Activated CD4-positive, alpha-beta T cell treated with anti-CD3 and anti-CD28 coated beads, Interleukin-2, amount 10 ng/mL, durations not matched to agents 7 days and 5 days (primary cell): Measurements from ENCODE around the gene SLC25A21. TPM values are rescaled to one million over a fixed set of nuclear protein-coding genes. Genes with fewer than 3 reads are reported as not detected.
"Not testable (repeated sequence)": the region's sequence is repeated elsewhere in the genome, so short reads cannot be mapped to it uniquely, and the experiment has no call there.

Source experiments
- CTCF ChIA-PET: fragments of 350-600 bp; sonication (Branson Sonifier 250); formaldehyde crosslinking; loops from one replicate; lab custom pipeline; 2021; ENCODE audit warnings: antibody characterized with exemption; lab: Charles Lee
- POLR2A ChIA-PET: fragments of 350-600 bp; sonication (Branson Sonifier 250); formaldehyde crosslinking; loops from one replicate; lab custom pipeline; 2021; ENCODE audit warnings: antibody characterized with exemption; lab: Charles Lee
- DNase-seq: peaks from one replicate; pipeline ENCODE4 v3.0.0-alpha.2; 2020
- H3K27ac Mint-ChIP-seq: one replicate; pipeline ENCODE4 v1.8.0; 2021; ENCODE audit warnings: mild to moderate bottlenecking, moderate library complexity, mixed read lengths
- H3K27me3 Mint-ChIP-seq: one replicate; pipeline ENCODE4 v1.8.0; 2021; ENCODE audit warnings: mixed read lengths
- H3K36me3 Mint-ChIP-seq: one replicate; pipeline ENCODE4 v1.8.0; 2021; ENCODE audit warnings: low read depth, mixed read lengths
- H3K4me1 Mint-ChIP-seq: one replicate; pipeline ENCODE4 v1.8.0; 2021; ENCODE audit warnings: mixed read lengths
- H3K4me3 Mint-ChIP-seq: one replicate; pipeline ENCODE4 v1.8.0; 2021; ENCODE audit warnings: mild to moderate bottlenecking, moderate library complexity, mixed read lengths
- H3K9me3 Mint-ChIP-seq: one replicate; pipeline ENCODE4 v1.8.0; 2021; ENCODE audit warnings: mixed read lengths
- total RNA-seq, 2 experiments: library from RNA; stranded (reverse); gene quantifications; one replicate each; pipeline ENCODE4 v1.2.3, GENCODE V29; 2021

The SLC25A21 gene
- total RNA-seq, 2 experiments from 2014 or later, result not detected

DNA sequence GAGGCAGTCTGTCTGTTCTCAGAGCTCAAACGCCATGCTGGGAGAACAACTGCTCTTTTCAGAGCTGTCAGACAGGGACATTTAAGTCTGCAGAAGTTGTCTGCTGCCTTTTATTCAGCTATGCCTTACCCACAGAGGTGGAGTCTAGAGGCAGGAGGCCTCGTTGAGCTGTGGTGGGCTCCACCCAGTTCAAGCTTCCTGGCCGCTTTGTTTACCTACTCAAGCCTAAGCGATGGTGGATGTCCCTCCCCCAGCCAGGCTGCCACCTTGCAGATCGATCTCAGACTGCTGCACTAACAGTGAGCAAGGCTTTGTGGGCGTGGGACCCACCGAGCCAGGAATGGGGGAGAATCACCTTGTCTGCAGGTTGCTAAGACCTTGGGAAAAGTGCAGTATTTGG, 473.0 kb downstream of the SLC25A21 start:
- H3K4me3 Mint-ChIP-seq, CTCF ChIA-PET, H3K9me3 Mint-ChIP-seq, H3K36me3 Mint-ChIP-seq, POLR2A ChIA-PET, H3K4me1 Mint-ChIP-seq, H3K27me3 Mint-ChIP-seq, H3K27ac Mint-ChIP-seq, DNase-seq: not testable (repeated sequence)

DNA sequence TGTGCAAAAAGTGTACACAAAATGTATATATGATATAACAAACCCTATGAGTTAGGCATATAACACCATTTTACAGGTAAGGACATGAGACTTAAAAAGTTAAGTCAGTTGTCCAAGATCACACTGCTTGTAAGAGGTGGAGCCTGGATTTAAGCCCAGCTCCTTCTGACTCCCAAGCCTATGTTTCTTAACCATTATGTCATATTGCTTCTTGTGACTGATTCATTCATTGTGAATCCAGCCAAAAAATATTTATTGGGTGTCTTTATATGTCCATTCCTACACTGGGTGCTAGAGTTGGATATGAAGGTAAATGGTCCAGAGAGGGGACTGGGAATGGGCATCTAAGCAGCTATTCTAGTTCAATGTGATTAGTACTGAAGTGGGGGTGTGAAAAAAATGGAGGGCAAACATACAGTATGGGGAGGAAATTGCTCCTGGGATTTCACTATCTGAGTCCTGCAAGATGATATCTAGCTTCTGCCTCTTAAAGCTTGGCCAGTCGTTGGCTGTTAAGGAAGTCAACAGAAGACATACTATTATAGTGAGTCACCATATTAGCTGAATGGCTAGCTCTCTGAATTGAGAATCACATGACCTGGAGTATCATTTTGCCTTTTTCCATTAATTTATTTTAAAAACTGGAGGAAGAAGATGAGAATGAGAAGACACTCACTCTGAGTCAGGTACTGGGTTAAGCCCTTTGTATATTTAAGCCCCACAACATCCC, 481.9 kb downstream of the SLC25A21 start:
- no peaks in the 10 kb centered on the region for H3K9me3 Mint-ChIP-seq
- no peak overlapping the region for H3K27ac Mint-ChIP-seq
- CTCF ChIA-PET, result interaction anchor here (1.2 kb wide), 1 partner anchor 17 kb away, joined by 3 read pairs; no protein-coding TSS in a partner anchor
- no peaks in the 10 kb centered on the region for H3K36me3 Mint-ChIP-seq
- no peaks in the 10 kb centered on the region for H3K4me1 Mint-ChIP-seq
- H3K4me3 Mint-ChIP-seq, result no peak overlapping the region
- no peak for DNase-seq
- H3K27me3 Mint-ChIP-seq, result peaks cover 3% of the 10 kb centered on the region
- POLR2A ChIA-PET, result no interaction called here

DNA sequence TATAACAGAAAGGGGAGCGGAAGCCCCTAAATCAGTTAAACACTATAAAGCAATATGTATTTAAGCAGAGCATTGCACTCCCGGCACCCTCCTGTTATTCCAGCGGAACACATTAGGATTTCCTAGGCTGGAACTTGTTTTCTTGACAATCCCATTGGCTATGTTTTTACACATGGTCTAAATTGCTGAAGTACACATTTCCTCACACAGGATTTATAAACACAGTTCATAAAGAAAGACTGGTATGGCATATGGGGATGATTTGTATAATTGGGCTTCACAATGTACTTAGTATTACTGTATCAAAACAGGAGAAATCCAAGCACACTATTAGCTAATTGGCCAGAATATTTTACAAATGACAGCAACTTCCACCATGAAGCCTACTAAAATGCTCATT, 487.5 kb downstream of the SLC25A21 start:
- POLR2A ChIA-PET, result no interaction called here
- Mint-ChIP-seq H3K36me3 (no peaks in the 10 kb centered on the region), H3K27me3 (peaks cover 7% of the 10 kb centered on the region), H3K4me3 (no peak overlapping the region), H3K4me1 (no peaks in the 10 kb centered on the region), H3K9me3 (no peaks in the 10 kb centered on the region), H3K27ac (no peak overlapping the region)
- CTCF ChIA-PET, result no interaction called here
- DNase-seq, result no peak

DNA sequence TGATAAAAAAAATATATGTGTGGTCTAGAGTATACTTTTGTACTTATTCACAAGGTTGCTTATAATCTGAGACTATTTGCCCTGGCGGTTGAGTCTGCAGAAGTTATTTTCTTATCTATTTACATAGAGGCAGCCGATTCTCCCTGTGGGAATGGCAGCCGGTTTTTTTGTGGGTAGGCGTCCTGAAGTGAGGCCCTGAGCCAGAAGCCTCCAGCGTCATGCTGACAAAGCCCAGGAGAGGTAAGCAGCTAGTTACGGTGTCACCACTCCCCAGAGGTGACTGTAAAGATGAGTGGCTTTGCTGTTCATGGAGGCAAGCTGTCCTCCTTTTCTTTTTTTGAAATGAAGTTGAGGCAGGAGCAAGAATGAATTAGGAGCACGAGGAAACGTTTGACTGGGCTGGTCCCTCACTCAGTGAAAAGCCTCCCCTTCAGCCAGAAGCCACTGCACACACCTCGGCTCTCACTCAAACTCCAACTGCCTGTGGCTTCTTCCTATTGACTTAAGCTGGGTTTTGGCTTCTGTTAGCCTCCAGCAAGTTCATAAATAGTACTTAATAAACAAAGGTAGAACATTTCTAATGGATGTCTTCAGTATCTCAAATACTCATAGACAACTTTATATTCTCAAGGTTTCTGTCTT, 489.2 kb downstream of the SLC25A21 start:
- ChIA-PET CTCF (no interaction called here), POLR2A (no interaction called here)
- Mint-ChIP-seq H3K9me3 (no peaks in the 10 kb centered on the region), H3K4me3 (no peak overlapping the region), H3K36me3 (no peaks in the 10 kb centered on the region), H3K4me1 (no peaks in the 10 kb centered on the region), H3K27me3 (peaks cover 7% of the 10 kb centered on the region), H3K27ac (no peak overlapping the region)
- DNase-seq, result no peak

DNA sequence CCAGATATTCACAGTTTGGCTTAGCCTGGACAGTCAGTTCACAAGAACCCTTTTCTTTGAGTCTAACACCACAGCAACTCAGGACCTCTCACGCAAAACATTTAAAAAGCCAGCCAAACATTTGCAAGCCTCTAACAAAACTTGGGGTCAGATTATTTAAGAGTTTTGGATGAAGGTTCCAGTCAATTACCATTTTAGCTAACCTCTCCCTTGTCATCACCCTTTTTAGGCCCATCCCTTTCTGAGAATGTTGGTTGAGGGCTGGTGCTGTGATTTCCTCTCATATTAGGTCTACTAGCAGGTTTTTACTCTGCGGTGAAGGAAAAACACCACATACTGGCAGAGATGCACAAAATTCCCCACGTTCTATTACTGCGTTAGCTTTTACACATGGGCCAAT, 490.1 kb downstream of the SLC25A21 start:
- Mint-ChIP-seq H3K27me3 (peaks cover 8% of the 10 kb centered on the region), H3K9me3 (no peaks in the 10 kb centered on the region), H3K36me3 (no peaks in the 10 kb centered on the region), H3K4me3 (no peak overlapping the region), H3K27ac (no peak overlapping the region), H3K4me1 (no peaks in the 10 kb centered on the region)
- DNase-seq, result no peak
- POLR2A ChIA-PET, result no interaction called here
- CTCF ChIA-PET, result no interaction called here

DNA sequence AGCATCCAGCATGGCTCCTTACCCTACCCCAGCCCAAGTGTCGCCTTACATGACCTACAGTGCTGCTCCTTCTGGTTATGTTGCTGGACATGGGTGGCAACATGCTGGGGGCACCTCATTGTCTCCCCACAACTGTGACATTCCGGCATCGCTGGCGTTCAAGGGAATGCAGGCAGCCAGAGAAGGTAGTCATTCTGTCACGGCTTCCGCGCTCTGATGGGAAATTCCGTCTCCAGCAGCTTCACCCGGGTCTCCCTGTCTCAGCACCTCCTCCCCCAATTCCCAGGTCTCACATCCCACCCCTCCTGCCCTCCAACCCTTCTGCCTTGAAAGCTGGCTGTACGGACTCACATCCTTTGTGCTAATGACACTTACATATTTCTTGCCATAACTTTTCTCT, 496.2 kb downstream of the SLC25A21 start:
- Mint-ChIP-seq H3K4me1 (no peaks in the 10 kb centered on the region), H3K27ac (no peak overlapping the region), H3K36me3 (no peaks in the 10 kb centered on the region), H3K27me3 (peaks cover 11% of the 10 kb centered on the region), H3K9me3 (no peaks in the 10 kb centered on the region), H3K4me3 (no peak overlapping the region)
- DNase-seq, result no peak
- CTCF ChIA-PET, result no interaction called here
- POLR2A ChIA-PET, result no interaction called here

DNA sequence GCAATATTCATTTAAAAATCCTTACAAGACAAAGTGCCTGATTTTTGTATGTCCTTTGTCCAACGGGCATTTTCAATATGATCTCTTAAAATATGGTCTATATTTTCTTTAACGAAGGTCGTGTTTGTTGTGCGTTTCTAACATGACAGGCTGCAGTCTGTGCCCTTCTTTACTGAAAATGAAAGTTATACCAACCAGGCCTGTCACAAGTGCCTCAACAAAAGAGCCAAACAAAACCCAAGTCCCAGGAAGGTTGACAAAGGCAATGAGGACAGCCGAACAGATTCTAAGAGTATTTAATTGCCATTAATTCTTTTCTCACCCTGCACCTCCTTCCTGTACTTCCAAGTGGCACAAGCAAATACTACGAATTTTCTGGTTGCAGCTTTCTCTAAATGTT, 496.8 kb downstream of the SLC25A21 start:
- no peak overlapping the region for H3K27ac Mint-ChIP-seq
- no peaks in the 10 kb centered on the region for H3K9me3 Mint-ChIP-seq
- ChIA-PET CTCF (no interaction called here), POLR2A (no interaction called here)
- H3K4me1 Mint-ChIP-seq, result no peaks in the 10 kb centered on the region
- no peak for DNase-seq
- H3K36me3 Mint-ChIP-seq, result no peaks in the 10 kb centered on the region
- no peak overlapping the region for H3K4me3 Mint-ChIP-seq
- H3K27me3 Mint-ChIP-seq, result peaks cover 12% of the 10 kb centered on the region

DNA sequence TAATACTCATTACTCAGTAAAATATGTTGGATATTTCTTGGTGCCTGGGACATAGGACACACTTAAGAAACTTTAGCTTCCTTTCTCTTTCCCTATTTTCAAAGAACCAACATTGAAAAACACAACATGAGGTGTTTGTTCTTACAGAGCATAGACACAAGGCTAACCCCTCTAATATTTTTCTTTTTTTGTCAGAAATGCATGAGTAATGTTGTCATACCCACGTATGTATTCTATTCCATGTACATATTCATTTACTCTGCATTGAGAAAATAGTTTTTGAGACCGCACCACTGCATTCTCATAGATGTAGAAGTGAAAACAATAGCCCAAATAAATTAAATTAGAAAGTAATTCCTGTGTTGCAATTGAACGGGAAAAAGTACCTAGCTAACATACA, 497.7 kb downstream of the SLC25A21 start:
- no peaks in the 10 kb centered on the region for H3K36me3 Mint-ChIP-seq
- DNase-seq, result no peak
- ChIA-PET CTCF (no interaction called here), POLR2A (no interaction called here)
- H3K4me3 Mint-ChIP-seq, result no peak overlapping the region
- H3K4me1 Mint-ChIP-seq, result no peaks in the 10 kb centered on the region
- H3K9me3 Mint-ChIP-seq, result no peaks in the 10 kb centered on the region
- no peak overlapping the region for H3K27ac Mint-ChIP-seq
- H3K27me3 Mint-ChIP-seq, result peaks cover 12% of the 10 kb centered on the region

DNA sequence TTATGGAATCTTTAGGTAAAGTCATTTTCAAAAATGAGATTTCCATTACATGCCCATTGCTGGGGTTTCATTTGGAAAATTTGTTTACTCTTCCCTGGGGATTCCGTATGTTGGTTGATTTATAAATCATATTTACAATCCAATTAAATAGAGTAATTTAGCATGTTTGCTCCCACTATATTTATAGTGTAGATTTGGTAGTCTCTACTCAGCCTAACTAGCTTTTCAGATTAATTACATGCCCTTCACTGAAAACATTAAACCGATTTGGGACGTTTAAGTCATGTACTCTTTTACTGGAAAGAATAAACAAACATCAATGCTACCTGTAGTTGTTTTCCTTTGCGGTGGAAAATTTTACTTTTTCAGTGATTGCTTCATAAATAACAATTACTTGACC, 500.3 kb downstream of the SLC25A21 start:
- H3K4me1 Mint-ChIP-seq, result no peaks in the 10 kb centered on the region
- ChIA-PET CTCF (no interaction called here), POLR2A (no interaction called here)
- H3K9me3 Mint-ChIP-seq, result no peaks in the 10 kb centered on the region
- H3K27ac Mint-ChIP-seq, result no peak overlapping the region
- peaks cover 19% of the 10 kb centered on the region for H3K27me3 Mint-ChIP-seq
- DNase-seq, result no peak
- no peak overlapping the region for H3K4me3 Mint-ChIP-seq
- H3K36me3 Mint-ChIP-seq, result no peaks in the 10 kb centered on the region

DNA sequence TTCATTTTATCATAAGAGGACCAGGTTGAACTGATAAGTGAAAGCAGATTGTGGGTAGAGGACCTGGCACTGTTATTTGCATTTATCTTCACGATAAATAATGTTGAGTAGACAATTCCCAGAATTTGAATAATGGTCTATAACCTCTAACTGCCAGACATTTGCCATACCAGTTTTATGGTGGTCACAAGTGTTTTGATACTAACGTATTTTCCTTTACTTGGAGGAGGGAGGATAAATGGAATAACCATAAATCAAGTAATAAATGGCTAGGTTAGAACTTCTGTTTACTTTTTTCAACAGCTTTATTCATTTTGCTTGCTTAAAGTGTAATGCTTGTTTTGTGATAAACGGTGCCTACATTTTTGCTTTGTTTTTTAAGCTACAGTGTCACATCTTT, 501.3 kb downstream of the SLC25A21 start:
- H3K9me3 Mint-ChIP-seq, result no peaks in the 10 kb centered on the region
- H3K4me3 Mint-ChIP-seq, result no peak overlapping the region
- peaks cover 20% of the 10 kb centered on the region for H3K27me3 Mint-ChIP-seq
- no peaks in the 10 kb centered on the region for H3K4me1 Mint-ChIP-seq
- ChIA-PET POLR2A (no interaction called here), CTCF (no interaction called here)
- H3K36me3 Mint-ChIP-seq, result no peaks in the 10 kb centered on the region
- H3K27ac Mint-ChIP-seq, result no peak overlapping the region
- no peak for DNase-seq

DNA sequence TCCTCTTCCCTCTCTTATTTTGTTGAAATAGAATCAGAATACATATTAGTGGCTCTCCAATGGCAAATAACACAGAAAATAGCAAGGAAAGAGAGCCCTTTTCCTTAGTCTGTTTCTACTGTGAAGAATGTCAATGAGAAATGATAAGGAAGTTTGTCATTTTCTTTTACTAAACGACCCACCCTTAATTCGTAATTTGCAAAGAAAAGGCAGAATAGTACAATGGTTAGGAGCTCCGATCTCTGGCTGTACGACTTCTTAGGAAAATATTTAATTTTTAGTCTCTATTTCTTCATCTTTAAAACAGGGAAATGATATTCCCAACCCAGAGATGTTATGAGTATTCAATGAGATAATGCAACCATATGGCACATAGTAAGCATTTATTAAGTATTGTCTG, 504.7 kb downstream of the SLC25A21 start:
- CTCF ChIA-PET, result interaction anchor here (1.2 kb wide), 1 partner anchor 188 kb away, joined by 3 read pairs; no protein-coding TSS in a partner anchor
- no peaks in the 10 kb centered on the region for H3K9me3 Mint-ChIP-seq
- no peak overlapping the region for H3K27ac Mint-ChIP-seq

DNA sequence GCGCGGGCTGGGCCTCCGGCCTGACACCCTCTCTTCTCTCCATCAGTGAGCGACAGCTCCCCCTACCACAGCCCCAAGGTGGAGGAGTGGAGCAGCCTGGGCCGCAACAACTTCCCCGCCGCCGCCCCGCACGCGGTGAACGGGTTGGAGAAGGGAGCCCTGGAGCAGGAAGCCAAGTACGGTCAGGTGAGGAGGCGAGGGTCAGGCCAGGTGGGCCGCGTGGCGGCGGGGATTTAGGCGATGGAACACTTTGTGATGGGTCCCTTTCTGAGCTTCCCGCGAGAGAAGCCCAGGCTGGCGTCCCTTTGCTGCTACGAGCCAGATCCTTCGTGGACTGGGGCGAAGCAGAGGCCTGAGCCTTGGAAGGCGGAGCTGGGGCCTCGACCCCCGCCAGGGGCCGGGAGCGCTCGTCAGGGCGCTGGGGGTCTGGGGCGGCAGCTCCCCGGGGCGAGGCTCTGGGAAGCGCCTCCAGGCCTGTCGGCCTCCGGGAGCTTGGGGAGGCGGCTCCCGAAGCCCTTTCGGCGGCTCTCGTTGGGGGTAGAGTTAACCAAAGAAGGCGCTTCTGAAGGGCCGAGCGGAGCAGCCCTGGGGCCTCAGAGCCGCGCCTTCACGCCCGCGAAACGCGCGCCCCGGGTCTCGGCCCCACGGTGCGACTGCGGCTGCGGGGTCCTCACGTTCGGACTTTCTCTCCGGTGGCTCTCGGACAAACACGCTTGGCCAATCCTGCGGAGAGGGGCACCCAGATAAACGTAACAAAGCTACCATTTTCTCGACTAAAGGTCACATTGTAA, 505.8 kb downstream of the SLC25A21 start:
- POLR2A ChIA-PET, result no interaction called here
- peaks cover 11% of the 10 kb centered on the region for H3K4me1 Mint-ChIP-seq
- H3K36me3 Mint-ChIP-seq, result peaks cover 5% of the 10 kb centered on the region
- H3K9me3 Mint-ChIP-seq, result no peaks in the 10 kb centered on the region
- peak overlapping the region; percentile 5 for H3K27ac Mint-ChIP-seq
- H3K4me3 Mint-ChIP-seq, result no peak overlapping the region
- no peak for DNase-seq
- CTCF ChIA-PET, result interaction anchor here (1.0 to 1.2 kb wide), 2 partner anchors 17 to 187 kb away, joined by 3 read pairs; no protein-coding TSS in a partner anchor
- peaks cover 62% of the 10 kb centered on the region for H3K27me3 Mint-ChIP-seq

More for the DNA sequence above, 504.7 kb downstream of the SLC25A21 start:
- no peak for DNase-seq
- POLR2A ChIA-PET, result no interaction called here
- Mint-ChIP-seq H3K36me3 (peaks cover 4% of the 10 kb centered on the region), H3K4me1 (peaks cover 3% of the 10 kb centered on the region), H3K4me3 (no peak overlapping the region), H3K27me3 (peaks cover 51% of the 10 kb centered on the region)

DNA sequence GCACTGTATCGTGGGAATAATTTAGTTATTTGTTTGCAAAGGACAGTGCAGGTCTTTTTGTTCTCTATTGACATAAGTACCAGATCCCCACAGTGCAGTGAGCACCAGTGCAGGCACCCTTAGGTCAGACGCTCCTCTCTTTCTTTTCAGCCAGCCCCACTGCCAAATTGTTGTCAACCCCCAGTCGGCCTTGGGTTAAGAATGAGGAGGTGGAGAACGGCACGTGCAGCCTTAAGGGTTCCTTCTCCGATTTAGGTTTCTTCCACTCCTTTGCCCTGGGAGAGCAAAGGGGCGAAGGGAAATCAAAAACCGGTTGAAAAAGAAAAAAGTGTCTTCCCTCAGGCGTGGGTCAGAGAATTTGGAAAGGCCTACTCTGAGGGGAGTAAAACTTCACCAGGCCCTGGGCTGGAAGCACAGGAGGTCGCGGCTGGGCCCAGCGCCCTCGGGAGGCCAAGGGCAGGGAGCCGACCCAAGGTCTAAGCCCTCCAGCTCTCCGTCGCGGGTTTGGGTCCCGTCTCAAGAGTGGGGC, 506.5 kb downstream of the SLC25A21 start:
- DNase-seq, result no peak
- no peak overlapping the region for H3K4me3 Mint-ChIP-seq

More for the DNA sequence above, 506.5 kb downstream of the SLC25A21 start:
- Mint-ChIP-seq H3K27ac (no peak overlapping the region), H3K27me3 (peaks cover 67% of the 10 kb centered on the region), H3K36me3 (peaks cover 10% of the 10 kb centered on the region), H3K9me3 (no peaks in the 10 kb centered on the region), H3K4me1 (peaks cover 14% of the 10 kb centered on the region)
- ChIA-PET POLR2A (no interaction called here), CTCF (interaction anchor here (1.0 kb wide), 1 partner anchor 16 kb away, joined by 3 read pairs; no protein-coding TSS in a partner anchor)
